Measurements from ENCODE around the gene BFAR.
"Not testable (repeated sequence)": the region's sequence is repeated elsewhere in the genome, so short reads cannot be mapped to it uniquely, and the experiment has no call there.

BFAR gene

GRCh38 chr16:14694129-14694528 lies 61.4 kb downstream of the BFAR start, which contains the start of gene PLA2G10:
TSS of gene PLA2G10 (minus strand) at chr16:14694308. CDS start at chr16:14694229, 79 bp downstream.
- H3K27ac ChIP-seq (ENCODE audit: low read depth, low read length, severe bottlenecking); H3K4me3 ChIP-seq (ENCODE audit: extremely low read depth, insufficient read depth, low read length, poor library complexity, severe bottlenecking); H3K9me3 ChIP-seq (ENCODE audit: control insufficient read depth, low read length); H3K36me3 ChIP-seq (ENCODE audit: control insufficient read depth, insufficient read depth, low read length); H3K4me1 ChIP-seq (ENCODE audit: control insufficient read depth, insufficient read depth, low read length, poor library complexity, severe bottlenecking): not testable (repeated sequence)
- no CpG with 5 or more reads among the region's 28 CpGs for WGBS, 2 experiments (ENCODE audit: insufficient coverage in 2 of 2)

DNA sequence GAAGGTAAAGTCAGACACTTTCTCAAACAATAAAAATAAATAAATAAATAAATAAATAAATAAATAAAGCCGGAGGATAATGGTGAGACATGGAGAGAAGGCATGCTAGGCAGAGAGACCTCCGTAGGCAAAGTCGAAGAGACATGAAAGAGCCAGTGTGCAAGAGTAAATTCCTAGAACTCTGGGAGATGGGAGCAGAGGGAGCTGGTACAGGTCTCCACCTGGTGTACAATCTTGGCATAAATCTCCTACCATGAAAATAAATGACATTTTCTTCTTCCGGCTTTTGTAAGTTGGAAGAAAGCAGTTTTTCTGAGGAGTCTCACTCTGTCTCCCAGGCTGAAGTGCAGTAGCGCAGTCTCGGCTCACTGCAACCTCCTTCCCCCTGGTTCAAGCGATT lies 69.1 kb downstream of the BFAR start:
- not testable (repeated sequence) for H3K9me3 ChIP-seq (ENCODE audit: control insufficient read depth, low read length); H3K4me1 ChIP-seq (ENCODE audit: control insufficient read depth, insufficient read depth, low read length, poor library complexity, severe bottlenecking); H3K36me3 ChIP-seq (ENCODE audit: control insufficient read depth, insufficient read depth, low read length); H3K27ac ChIP-seq (ENCODE audit: low read depth, low read length, severe bottlenecking); H3K4me3 ChIP-seq (ENCODE audit: extremely low read depth, insufficient read depth, low read length, poor library complexity, severe bottlenecking)
- WGBS, 2 experiments (ENCODE audit: insufficient coverage in 2 of 2), result no CpG with 5 or more reads among the region's 7 CpGs

- not testable (repeated sequence) for H3K9me3 ChIP-seq (ENCODE audit: control insufficient read depth, low read length); H3K4me3 ChIP-seq (ENCODE audit: extremely low read depth, insufficient read depth, low read length, poor library complexity, severe bottlenecking); H3K4me1 ChIP-seq (ENCODE audit: control insufficient read depth, insufficient read depth, low read length, poor library complexity, severe bottlenecking); H3K27ac ChIP-seq (ENCODE audit: low read depth, low read length, severe bottlenecking); H3K36me3 ChIP-seq (ENCODE audit: control insufficient read depth, insufficient read depth, low read length)
- no CpG with 5 or more reads among the region's 11 CpGs for WGBS, 2 experiments (ENCODE audit: insufficient coverage in 2 of 2)
Measured at GRCh38 chr16:14702672-14703071, 69.9 kb downstream of the BFAR start.

DNA sequence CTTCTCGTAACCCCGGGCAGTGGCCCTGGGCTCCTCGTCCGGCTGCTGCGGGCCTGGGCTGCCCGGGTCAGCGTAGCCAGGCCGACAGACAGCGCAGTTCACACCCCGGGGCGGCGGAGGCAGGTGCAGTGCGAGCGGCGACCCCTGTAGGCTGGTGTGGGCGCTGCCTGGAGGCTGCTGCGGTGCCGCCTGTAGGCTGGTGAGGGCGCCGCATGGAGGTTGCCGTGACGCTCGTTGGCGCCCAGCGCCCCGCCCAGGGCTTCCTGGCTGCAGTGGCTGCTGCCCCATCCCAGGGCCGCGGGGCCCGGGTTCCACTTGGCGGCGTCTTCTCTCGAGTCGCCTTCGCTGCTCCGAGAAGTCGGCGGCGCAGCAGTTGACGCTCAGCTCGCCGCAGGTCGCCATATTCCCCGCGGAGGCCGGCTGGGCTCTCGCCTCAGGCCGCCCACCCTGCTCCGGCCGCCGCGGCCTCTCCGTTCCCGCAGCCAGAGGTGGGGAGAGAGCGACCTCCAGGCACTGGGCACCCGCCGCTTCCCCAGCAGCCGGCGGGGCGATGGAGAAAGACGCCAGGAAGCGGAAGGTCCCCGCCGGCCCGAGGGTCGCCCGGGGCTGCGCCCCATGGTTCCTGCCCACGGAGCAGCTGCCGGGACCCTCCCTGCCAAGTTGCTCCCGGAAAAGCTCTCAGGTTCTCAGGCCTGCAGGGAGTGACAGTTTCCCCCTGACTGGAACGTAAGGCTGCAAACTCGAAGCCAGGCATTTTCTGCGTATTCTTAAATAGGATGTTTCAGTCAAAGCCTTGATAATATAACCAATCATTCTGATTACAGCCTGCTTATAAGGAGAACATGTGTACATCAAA lies 70.6 kb downstream of the BFAR start, which contains the start of gene NPIPA3:
Gene NPIPA3, plus strand, starts transcription at position 256 of the 856 bp plus-strand sequence. CDS start 5,533 bp downstream, outside the sequence.
- H3K27ac ChIP-seq (ENCODE audit: low read depth, low read length, severe bottlenecking); H3K4me3 ChIP-seq (ENCODE audit: extremely low read depth, insufficient read depth, low read length, poor library complexity, severe bottlenecking); H3K9me3 ChIP-seq (ENCODE audit: control insufficient read depth, low read length); H3K36me3 ChIP-seq (ENCODE audit: control insufficient read depth, insufficient read depth, low read length); H3K4me1 ChIP-seq (ENCODE audit: control insufficient read depth, insufficient read depth, low read length, poor library complexity, severe bottlenecking): not testable (repeated sequence)
- no CpG with 5 or more reads among the region's 73 CpGs for WGBS, 2 experiments (ENCODE audit: insufficient coverage in 2 of 2)

All from mesodermal cell (in vitro differentiated cells).